Body of pancreas (tissue), 4 donors: ENCODE data around the gene RIPPLY1. TPM values are rescaled to one million over a fixed set of nuclear protein-coding genes. Genes with fewer than 3 reads are reported as not detected.

Source experiments
- ATAC-seq: fragments of 150-250 bp; one replicate; pipeline ENCODE4 v1.9.1; 2016
- DNase-seq, 4 donors: peaks; one replicate each; pipeline ENCODE4 v3.0.0-alpha.2; 2019
- H3K27ac ChIP-seq, 4 donors: fragments of 200-600 bp; sonication (generic); 1 replicate in 3 of 4; 2 replicates in 1 of 4; pipeline versions ENCODE4 v1.5.1 to v1.6.1; 2016 to 2019; ENCODE audit warnings: mild to moderate bottlenecking in 1 of 4, mixed read lengths in 1 of 4, moderate library complexity in 1 of 4
- H3K27me3 ChIP-seq, 2 donors: fragments of 200-600 bp; sonication (generic); one replicate each; pipeline ENCODE4 v1.6.0; 2016; ENCODE audit warnings: mild to moderate bottlenecking in 1 of 2
- H3K36me3 ChIP-seq, 2 donors: fragments of 200-600 bp; sonication (generic); replicated peaks in 1 of 2; 2 replicates each; pipeline ENCODE4 v1.5.1; 2016; ENCODE audit warnings: low read depth in 2 of 2; ENCODE audit not compliant: insufficient read depth in 1 of 2
- H3K4me1 ChIP-seq: fragments of 200-600 bp; sonication (generic); one replicate; pipeline ENCODE4 v1.6.0; 2016
- H3K4me3 ChIP-seq, 2 donors: fragments of 200-600 bp; sonication (generic); 1 replicate in 1 of 2; 2 replicates in 1 of 2; pipeline ENCODE4 v1.5.1; 2016 to 2019
- H3K9me3 ChIP-seq, 3 donors: fragments of 200-600 bp; sonication (generic); 1 replicate in 2 of 3; 2 replicates in 1 of 3; pipeline ENCODE4 v1.5.1; 2016
- POLR2A ChIP-seq, 3 donors: fragments of 450-650 bp; IDR thresholded peaks; one replicate each; pipeline ENCODE4 v1.6.1; 2016; ENCODE audit warnings: antibody characterized with exemption in 3 of 3, mild to moderate bottlenecking in 2 of 3
- WGBS, 2 donors: methylation state at CpG; one replicate each; pipeline ENCODE4 v1.1.5; 2017; 5-methylcytosine and 5-hydroxymethylcytosine counted together
- intact Hi-C: fragments of 100-400 bp; cut with DNase I; formaldehyde crosslinking; loops from one replicate; pipeline ENCODE4 v1.15.1; 2023
- total RNA-seq, 2 donors: library from RNA; depleted of rRNA; stranded (reverse); fragments of >200 nt; gene quantifications; one replicate each; pipeline ENCODE4 v1.1.0, GENCODE V29; 2016
- TF ChIP-seq, protein P1 (sequence below), 7 experiments: fragments of 450-650 bp in 4 of 7; fragments of 200-600 bp in 3 of 7; sonication (generic) in 3 of 7; IDR thresholded peaks; one replicate each; pipeline ENCODE4 v1.5.1; 2016 to 2019; ENCODE audit warnings: antibody characterized with exemption in 7 of 7

The RIPPLY1 gene
- total RNA-seq, 2 donors from 2014 or later = not detected

DNA sequence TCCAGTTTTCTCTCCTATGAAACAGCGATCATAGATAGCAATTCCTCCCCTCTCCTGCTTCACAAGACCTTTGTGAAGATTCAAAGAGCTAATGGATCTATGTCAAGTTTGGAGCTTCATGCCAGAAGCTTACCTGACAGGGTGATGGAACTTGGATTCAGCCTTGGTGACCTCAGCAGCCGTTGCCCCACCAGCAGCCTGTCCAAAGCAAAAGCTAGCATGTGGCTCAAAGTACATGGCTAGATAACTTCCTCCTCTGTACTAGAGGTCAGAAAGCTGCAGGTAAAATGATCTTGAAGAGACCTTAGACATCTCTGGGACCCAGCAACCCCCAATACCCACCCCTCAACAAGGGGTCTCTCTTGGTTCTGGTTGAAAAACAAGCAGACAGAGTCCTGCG, 1.8 kb downstream of the RIPPLY1 start:
- peaks cover 34% of the 10 kb centered on the region for H3K4me1 ChIP-seq
- DNase-seq = no peak
- 57% methylated on average over 3 of the region's 3 CpGs; no CpG with 5 or more reads in 1 of the 2 donors for WGBS, 2 donors
- no peak overlapping the region for H3K4me3 ChIP-seq
- H3K27ac ChIP-seq = no peak overlapping the region
- intact Hi-C loops = no loop called here
- ATAC-seq = no peak
- no peak for TF ChIP-seq POLR2A (IDR thresholded peaks at IDR 0.05)
- TF ChIP-seq, protein P1, sequence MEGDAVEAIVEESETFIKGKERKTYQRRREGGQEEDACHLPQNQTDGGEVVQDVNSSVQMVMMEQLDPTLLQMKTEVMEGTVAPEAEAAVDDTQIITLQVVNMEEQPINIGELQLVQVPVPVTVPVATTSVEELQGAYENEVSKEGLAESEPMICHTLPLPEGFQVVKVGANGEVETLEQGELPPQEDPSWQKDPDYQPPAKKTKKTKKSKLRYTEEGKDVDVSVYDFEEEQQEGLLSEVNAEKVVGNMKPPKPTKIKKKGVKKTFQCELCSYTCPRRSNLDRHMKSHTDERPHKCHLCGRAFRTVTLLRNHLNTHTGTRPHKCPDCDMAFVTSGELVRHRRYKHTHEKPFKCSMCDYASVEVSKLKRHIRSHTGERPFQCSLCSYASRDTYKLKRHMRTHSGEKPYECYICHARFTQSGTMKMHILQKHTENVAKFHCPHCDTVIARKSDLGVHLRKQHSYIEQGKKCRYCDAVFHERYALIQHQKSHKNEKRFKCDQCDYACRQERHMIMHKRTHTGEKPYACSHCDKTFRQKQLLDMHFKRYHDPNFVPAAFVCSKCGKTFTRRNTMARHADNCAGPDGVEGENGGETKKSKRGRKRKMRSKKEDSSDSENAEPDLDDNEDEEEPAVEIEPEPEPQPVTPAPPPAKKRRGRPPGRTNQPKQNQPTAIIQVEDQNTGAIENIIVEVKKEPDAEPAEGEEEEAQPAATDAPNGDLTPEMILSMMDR (IDR thresholded peaks at IDR 0.05) = no peak
- no peaks in the 10 kb centered on the region for H3K27me3 ChIP-seq
- no peaks in the 10 kb centered on the region for H3K36me3 ChIP-seq
- H3K9me3 ChIP-seq = no peaks in the 10 kb centered on the region

DNA sequence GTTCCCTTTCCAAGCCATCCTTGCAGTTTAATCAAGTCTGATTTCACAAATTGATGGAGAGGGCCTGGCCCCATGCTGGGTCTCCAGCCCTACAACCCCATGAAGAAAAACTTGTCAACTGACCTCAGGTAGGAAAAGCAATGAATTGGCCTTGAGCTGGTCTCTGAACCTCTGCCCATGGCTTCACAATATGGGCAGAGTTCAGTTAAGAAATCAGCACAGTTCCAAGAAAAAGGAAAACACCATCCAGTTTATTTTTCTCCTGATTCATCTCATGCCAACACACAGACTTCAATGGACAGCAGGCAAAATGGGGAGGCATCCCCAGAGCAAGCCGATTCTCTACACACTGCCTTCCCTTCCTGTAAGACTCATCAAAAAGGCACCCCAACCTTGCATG, 3.3 kb downstream of the RIPPLY1 start:
- Histone ChIP-seq H3K27ac (no peak overlapping the region), H3K4me3 (no peak overlapping the region), H3K36me3 (no peaks in the 10 kb centered on the region), H3K27me3 (no peaks in the 10 kb centered on the region), H3K9me3 (no peaks in the 10 kb centered on the region), H3K4me1 (peaks cover 34% of the 10 kb centered on the region)
- intact Hi-C loops = loop anchor here (5.0 kb wide), 1 partner anchor 52 kb away; no protein-coding TSS in a partner anchor
- DNase-seq = no peak
- 71 to 75% methylated on average over 1 of the region's 1 CpG for WGBS, 2 donors
- no peak for ATAC-seq
- TF ChIP-seq POLR2A (IDR thresholded peaks at IDR 0.05) = no peak
- TF ChIP-seq, protein P1 (IDR thresholded peaks at IDR 0.05) = no peak

DNA sequence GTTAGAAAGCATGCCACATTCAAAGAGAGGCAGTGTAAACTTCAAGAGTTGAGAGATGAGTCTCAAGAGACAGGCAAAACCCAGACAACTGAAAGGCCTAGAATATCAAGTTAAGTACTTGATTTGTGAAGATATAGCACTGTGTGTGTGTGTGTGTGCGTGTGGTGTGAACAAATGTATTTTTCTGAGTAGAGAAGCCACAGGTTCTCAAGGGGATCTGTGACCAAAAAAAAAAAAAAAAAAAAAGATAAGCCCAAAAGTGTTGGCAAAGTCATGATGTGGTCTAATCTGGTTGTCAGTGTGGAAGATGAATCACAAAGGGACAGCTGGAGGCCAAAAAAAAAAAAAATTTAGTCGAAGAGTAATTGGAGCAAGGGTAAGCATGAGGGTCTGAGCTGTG, 3.9 kb downstream of the RIPPLY1 start:
- ATAC-seq = no peak
- intact Hi-C loops = loop anchor here (5.0 kb wide), 1 partner anchor 53 kb away; no protein-coding TSS in a partner anchor

DNA sequence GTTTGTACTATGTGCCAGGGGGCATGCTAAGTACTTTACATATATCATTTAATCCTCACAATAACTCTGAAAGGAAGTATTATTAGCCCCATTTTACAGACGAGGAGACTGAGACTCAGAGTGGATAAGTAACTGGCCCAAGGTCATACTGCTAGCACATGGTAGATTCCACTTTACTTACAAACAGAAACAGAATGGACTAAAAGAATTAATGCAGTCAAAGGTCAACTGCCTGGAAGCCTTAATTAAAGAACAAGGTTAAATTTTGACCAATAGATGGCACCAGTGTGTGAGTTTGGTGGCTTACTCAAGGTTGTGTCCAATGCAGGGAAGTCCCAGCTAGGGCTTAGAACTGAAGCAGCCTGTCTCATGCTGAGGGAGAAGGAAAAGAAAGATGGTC, 4.7 kb downstream of the RIPPLY1 start:
- H3K36me3 ChIP-seq = no peaks in the 10 kb centered on the region
- H3K4me1 ChIP-seq = peaks cover 34% of the 10 kb centered on the region
- H3K4me3 ChIP-seq = no peak overlapping the region
- peak; percentile 70 for ATAC-seq
- H3K27ac ChIP-seq = no peak overlapping the region
- TF ChIP-seq POLR2A (IDR thresholded peaks at IDR 0.05) = no peak
- TF ChIP-seq, protein P1 (IDR thresholded peaks at IDR 0.05) = peak in 4 of 7 experiments; percentile 49 to 64 (median 56)
- H3K9me3 ChIP-seq = no peaks in the 10 kb centered on the region
- WGBS, 2 donors = 7 to 14% methylated on average over 1 of the region's 1 CpG
- H3K27me3 ChIP-seq = no peaks in the 10 kb centered on the region
- intact Hi-C loops = loop anchor here (5.0 kb wide), 1 partner anchor 54 kb away; no protein-coding TSS in a partner anchor
- DNase-seq = peak in 3 of 4 donors; percentile 37 to 46 (median 37)

More for the DNA sequence above, 3.9 kb downstream of the RIPPLY1 start:
- no peak for DNase-seq
- Histone ChIP-seq H3K27ac (no peak overlapping the region), H3K4me3 (no peak overlapping the region), H3K27me3 (no peaks in the 10 kb centered on the region), H3K36me3 (no peaks in the 10 kb centered on the region), H3K9me3 (no peaks in the 10 kb centered on the region), H3K4me1 (peaks cover 34% of the 10 kb centered on the region)
- WGBS, 2 donors = 41 to 50% methylated on average over 2 of the region's 2 CpGs
- TF ChIP-seq, protein P1 (IDR thresholded peaks at IDR 0.05) = no peak
- no peak for TF ChIP-seq POLR2A (IDR thresholded peaks at IDR 0.05)

GRCh38 chrX:106897259-106897658, 5.9 kb downstream of the RIPPLY1 start:
- intact Hi-C loops = loop anchor here (5.0 kb wide), 1 partner anchor 55 kb away; no protein-coding TSS in a partner anchor
- H3K27ac ChIP-seq = no peak overlapping the region
- H3K4me3 ChIP-seq = no peak overlapping the region
- DNase-seq (no peak), ATAC-seq (no peak)
- WGBS, 2 donors = 77 to 85% methylated on average over 5 to 6 of the region's 6 CpGs
- H3K27me3 ChIP-seq = no peaks in the 10 kb centered on the region
- no peaks in the 10 kb centered on the region for H3K9me3 ChIP-seq
- TF ChIP-seq, protein P1 (IDR thresholded peaks at IDR 0.05) = no peak
- no peak for TF ChIP-seq POLR2A (IDR thresholded peaks at IDR 0.05)
- peaks cover 34% of the 10 kb centered on the region for H3K4me1 ChIP-seq
- no peaks in the 10 kb centered on the region for H3K36me3 ChIP-seq
